GM08714 (cell line): ENCODE measurements around the gene GJC2.

Experiments
- H3K4me3 ChIP-seq: fragments of 200-500 bp; sonication (Bioruptor generic); 2 replicates; pipeline ENCODE4 v1.5.1; 2014; ENCODE audit warnings: mild to moderate bottlenecking, low read length, inconsistent platforms
- ZNF274 ChIP-seq: IDR thresholded peaks from 2 replicates; pipeline ENCODE4 v1.6.1; 2012; ENCODE audit warnings: mild to moderate bottlenecking, low read depth, low read length

The GJC2 gene

GRCh38 chr1:228207851-228208821 is 58.4 kb downstream of the GJC2 start, which contains the start of gene OBSCN:
Gene OBSCN, plus strand, starts transcription at chr1:228208044. Its CDS starts 3,740 bp downstream, at chr1:228211784.
- no peak for TF ChIP-seq ZNF274
- no peak within 1 kb of the TSS for H3K4me3 ChIP-seq

- H3K4me3 ChIP-seq = no peak overlapping the region
- no peak for TF ChIP-seq ZNF274
Observed at GRCh38 chr1:228208831-228209551, 59.3 kb downstream of the GJC2 start.
